IPS-15b (cell line): ENCODE data around the gene THOC6.
"Not testable (repeated sequence)": the region's sequence is repeated elsewhere in the genome, so short reads cannot be mapped to it uniquely, and the experiment has no call there.

ENCODE experiments used
- H3K27me3 ChIP-seq: one replicate; pipeline ENCODE4 v1.6.1; 2013; ENCODE audit warnings: low read length; ENCODE audit not compliant: control insufficient read depth, insufficient read depth
- H3K36me3 ChIP-seq: one replicate; pipeline ENCODE4 v1.6.1; 2013; ENCODE audit warnings: low read length; ENCODE audit not compliant: control insufficient read depth, insufficient read depth
- H3K4me1 ChIP-seq: one replicate; pipeline ENCODE4 v1.6.1; 2013; ENCODE audit warnings: mild to moderate bottlenecking, low read length; ENCODE audit not compliant: control insufficient read depth, insufficient read depth
- H3K4me3 ChIP-seq: one replicate; pipeline ENCODE4 v1.5.1; 2013; ENCODE audit warnings: low read depth, low read length
- H3K9ac ChIP-seq: one replicate; pipeline ENCODE4 v1.6.1; 2013; ENCODE audit warnings: low read depth, mild to moderate bottlenecking, low read length
- H3K9me3 ChIP-seq: one replicate; pipeline ENCODE4 v1.6.1; 2013; ENCODE audit warnings: mild to moderate bottlenecking, low read length; ENCODE audit not compliant: control insufficient read depth, insufficient read depth

Gene THOC6

DNA sequence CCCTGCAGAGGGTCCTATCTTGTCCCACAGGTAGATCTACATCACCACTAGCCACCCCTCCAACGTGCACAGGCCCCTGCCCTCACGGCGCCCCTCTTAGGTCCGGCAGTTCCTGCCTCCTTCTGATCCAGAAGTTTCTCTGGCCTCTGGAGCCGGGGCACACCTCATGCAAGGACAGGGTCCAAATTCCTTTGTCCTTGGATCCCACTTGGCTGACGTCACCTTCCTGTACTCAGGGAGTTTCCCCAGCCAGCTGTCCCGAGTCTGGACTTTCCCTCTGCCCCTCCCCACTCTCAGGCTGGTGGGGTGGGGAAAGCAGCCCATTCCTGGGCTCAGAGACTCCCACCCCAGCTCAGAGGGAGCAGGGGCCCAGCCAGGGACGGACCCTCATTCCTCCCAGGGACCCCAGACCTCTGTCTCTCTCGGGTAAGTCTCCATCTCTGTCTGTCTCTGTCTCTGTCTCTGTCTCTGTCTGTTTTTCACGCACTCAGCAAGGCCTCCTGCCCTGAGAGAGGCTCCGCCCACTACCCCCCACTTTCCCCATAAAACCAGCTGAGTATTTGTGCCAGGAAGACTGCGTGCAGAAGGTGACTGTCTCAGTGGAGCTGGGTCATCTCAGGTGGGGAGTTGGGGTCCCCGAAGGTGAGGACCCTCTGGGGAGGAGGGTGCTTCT is 41.4 kb downstream of the THOC6 start, which contains the start of gene IL32:
Gene IL32, plus strand, starts transcription at position 572 of the 673 bp plus-strand sequence. CDS start 172 bp downstream, outside the sequence.
- Histone ChIP-seq H3K27me3 (peaks cover under 1% of the 10 kb centered on the region), H3K9me3 (no peaks in the 10 kb centered on the region), H3K4me3 (no peak within 1 kb of the TSS), H3K9ac (no peak within 1 kb of the TSS), H3K36me3 (no peaks in the 10 kb centered on the region), H3K4me1 (peaks cover 5% of the 10 kb centered on the region)

DNA sequence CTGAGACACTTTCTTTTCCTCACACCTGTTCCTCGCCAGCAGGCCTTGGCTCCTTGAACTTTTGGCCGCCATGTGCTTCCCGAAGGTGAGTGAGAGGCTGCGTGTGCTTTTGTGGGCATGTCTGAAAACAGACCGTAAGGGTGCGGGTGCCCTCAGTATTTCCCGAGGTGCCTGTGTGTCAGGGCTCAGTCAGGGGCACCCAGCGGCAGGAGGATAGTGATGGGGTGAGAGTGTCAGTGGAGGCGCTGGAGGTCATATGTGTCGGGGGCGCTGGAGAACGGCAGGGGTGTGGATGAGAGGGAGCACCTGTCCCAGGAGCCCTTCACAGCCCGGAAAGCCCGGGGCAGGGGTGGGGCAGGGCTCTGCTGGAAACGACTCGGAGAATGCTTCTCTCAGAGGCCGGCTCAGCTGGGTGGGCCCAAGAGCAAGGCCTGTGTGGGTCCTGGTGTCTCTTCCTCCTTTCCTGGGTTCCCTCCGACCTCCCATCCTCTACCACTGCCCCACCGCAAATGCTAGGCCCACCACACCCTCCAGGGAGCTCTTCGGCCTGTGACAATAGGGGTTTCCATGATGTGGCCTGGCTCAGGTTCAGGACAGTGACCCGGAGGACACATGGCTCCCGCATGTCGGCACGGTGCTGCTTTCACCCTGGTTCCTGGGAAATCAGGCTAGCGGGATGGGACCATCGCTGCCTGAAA is 42.1 kb downstream of the THOC6 start:
- Histone ChIP-seq H3K4me1 (peaks cover 5% of the 10 kb centered on the region), H3K27me3 (no peaks in the 10 kb centered on the region), H3K4me3 (no peak overlapping the region), H3K36me3 (no peaks in the 10 kb centered on the region), H3K9ac (no peak overlapping the region), H3K9me3 (no peaks in the 10 kb centered on the region)

- no peak overlapping the region for H3K4me3 ChIP-seq
- H3K9ac ChIP-seq = no peak overlapping the region
- peaks cover 5% of the 10 kb centered on the region for H3K4me1 ChIP-seq
These were observed 42.6 kb downstream of the THOC6 start for GRCh38 chr16:3066440-3066748.

DNA sequence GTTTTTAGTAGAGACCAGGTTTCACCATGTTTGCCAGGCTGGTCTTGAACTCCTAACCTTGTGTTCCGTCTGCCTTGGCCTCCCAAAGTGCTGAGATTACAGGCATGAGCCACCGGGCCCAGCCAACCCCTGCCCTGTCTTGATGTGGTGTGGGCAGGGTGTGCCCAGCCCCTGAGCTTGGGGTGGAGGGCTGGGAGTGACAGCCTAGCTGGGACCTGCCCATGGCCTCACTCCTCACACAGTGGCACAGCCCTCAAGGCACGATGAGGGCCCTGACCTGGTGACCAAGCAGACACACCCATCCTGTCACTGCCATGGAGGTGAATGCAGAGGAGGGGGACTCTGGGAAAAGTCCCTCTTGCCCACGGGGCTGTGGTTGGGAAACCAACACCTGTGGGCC is 44.7 kb downstream of the THOC6 start:
- H3K27me3 ChIP-seq = no peaks in the 10 kb centered on the region
- H3K9me3 ChIP-seq = no peaks in the 10 kb centered on the region
- no peaks in the 10 kb centered on the region for H3K36me3 ChIP-seq
- no peak overlapping the region for H3K4me3 ChIP-seq
- no peak overlapping the region for H3K9ac ChIP-seq
- peaks cover 5% of the 10 kb centered on the region for H3K4me1 ChIP-seq

More at GRCh38 chr16:3066440-3066748, 42.6 kb downstream of the THOC6 start:
- Histone ChIP-seq H3K36me3 (no peaks in the 10 kb centered on the region), H3K27me3 (no peaks in the 10 kb centered on the region), H3K9me3 (no peaks in the 10 kb centered on the region)

- H3K4me1 ChIP-seq, H3K4me3 ChIP-seq, H3K9ac ChIP-seq, H3K27me3 ChIP-seq, H3K9me3 ChIP-seq, H3K36me3 ChIP-seq: not testable (repeated sequence)
These were observed 45.3 kb downstream of the THOC6 start for GRCh38 chr16:3069146-3069545.

DNA sequence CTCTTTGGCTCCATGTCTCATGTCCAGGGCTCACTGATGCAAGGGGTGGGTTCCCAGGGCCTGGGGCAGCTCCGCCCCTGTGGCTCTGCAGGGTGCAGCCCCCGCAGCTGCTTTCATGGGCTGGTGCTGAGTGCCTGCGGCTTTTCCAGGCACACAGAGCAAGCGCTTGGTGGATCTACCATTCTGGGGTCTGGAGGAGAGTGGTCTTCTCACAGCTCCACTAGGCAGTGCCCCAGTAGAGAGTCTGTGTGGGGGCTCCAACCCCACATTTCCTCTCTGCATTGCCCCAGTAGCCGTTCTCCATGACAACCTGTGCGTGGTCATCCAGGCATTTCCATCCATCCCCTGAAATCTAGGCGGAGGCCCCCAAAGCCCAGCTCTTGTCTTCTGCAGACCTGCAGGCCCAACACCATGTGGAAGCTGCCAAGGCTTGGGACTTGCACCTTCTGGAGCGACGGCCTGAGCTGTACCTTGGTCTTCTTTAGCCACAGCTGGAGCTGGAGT is 46.8 kb downstream of the THOC6 start:
- Histone ChIP-seq H3K4me1 (peaks cover under 1% of the 10 kb centered on the region), H3K36me3 (no peaks in the 10 kb centered on the region), H3K9ac (no peak overlapping the region), H3K27me3 (no peaks in the 10 kb centered on the region), H3K4me3 (no peak overlapping the region), H3K9me3 (no peaks in the 10 kb centered on the region)

- H3K9me3 ChIP-seq = no peaks in the 10 kb centered on the region
- H3K36me3 ChIP-seq = no peaks in the 10 kb centered on the region
- H3K4me1 ChIP-seq = no peaks in the 10 kb centered on the region
- no peaks in the 10 kb centered on the region for H3K27me3 ChIP-seq
- no peak overlapping the region for H3K4me3 ChIP-seq
- no peak overlapping the region for H3K9ac ChIP-seq
These were observed 47.8 kb downstream of the THOC6 start for GRCh38 chr16:3071655-3072054.

GRCh38 chr16:3072148-3072547 is 48.3 kb downstream of the THOC6 start:
- H3K36me3 ChIP-seq, H3K9ac ChIP-seq, H3K27me3 ChIP-seq, H3K4me3 ChIP-seq, H3K9me3 ChIP-seq, H3K4me1 ChIP-seq: not testable (repeated sequence)

- not testable (repeated sequence) for H3K4me3 ChIP-seq, H3K27me3 ChIP-seq, H3K9me3 ChIP-seq, H3K36me3 ChIP-seq, H3K9ac ChIP-seq, H3K4me1 ChIP-seq
These were observed 48.9 kb downstream of the THOC6 start for GRCh38 chr16:3072576-3073263.

DNA sequence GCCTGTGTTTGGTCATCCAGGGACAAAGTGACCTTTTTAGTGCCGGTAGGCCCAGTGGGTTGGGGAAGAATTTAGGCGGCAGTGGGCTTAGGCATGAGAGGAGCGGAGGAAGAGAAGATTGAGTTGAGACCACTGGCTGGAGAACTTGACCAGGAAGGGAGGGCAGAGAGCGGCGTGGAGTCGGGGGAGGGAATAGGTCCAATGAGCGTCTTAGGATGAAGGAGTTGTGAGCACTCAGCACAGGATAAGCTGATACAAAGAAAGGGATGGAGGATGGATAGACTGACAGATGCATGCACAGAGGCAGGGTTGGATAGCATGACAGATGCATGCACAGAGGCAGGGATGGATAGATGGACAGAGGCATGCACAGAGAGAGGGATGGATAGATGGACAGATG is 49.6 kb downstream of the THOC6 start:
- H3K9ac ChIP-seq = no peak overlapping the region
- H3K4me3 ChIP-seq = no peak overlapping the region
- no peaks in the 10 kb centered on the region for H3K36me3 ChIP-seq
- H3K27me3 ChIP-seq = no peaks in the 10 kb centered on the region
- no peaks in the 10 kb centered on the region for H3K4me1 ChIP-seq
- H3K9me3 ChIP-seq = no peaks in the 10 kb centered on the region

DNA sequence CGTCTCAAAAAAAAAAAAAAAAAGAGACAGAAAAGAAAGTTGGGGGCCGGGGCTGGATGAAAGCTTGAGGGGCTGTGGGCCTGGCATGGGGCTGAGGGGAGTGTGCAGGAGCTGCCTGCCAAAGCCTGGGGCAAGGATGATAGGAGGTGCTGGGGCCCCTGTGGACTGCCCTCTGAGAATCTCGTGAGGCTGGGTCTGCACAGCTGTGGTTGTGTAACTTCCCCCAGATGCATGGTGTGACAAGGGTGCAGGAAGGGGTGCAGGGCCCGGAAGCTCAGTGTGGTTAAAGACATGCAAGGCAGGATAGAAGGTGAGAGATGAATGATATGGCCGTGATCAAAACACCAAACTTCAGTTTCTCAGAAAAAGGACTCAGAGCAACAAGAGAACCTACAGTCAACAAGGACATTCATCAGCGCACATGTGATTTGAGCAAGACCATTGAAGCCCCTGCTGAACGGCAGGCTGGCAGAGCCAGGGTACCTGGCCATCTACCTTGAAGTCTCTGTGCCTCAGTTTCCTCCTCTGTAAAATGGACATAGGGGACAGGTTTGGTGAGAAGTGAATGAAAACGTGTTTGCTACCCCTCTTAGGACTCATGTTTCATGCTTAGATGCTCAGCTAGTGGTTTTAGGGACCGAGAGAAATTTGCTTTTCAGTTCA is 51.2 kb downstream of the THOC6 start:
- peaks cover 8% of the 10 kb centered on the region for H3K4me1 ChIP-seq

More for the DNA sequence above, 51.2 kb downstream of the THOC6 start:
- H3K9ac ChIP-seq = no peak overlapping the region
- no peaks in the 10 kb centered on the region for H3K36me3 ChIP-seq
- H3K27me3 ChIP-seq = no peaks in the 10 kb centered on the region
- H3K4me3 ChIP-seq = no peak overlapping the region
- no peaks in the 10 kb centered on the region for H3K9me3 ChIP-seq
